Lung (tissue), 12 donors: ENCODE data around the gene FBXW2. TPM values are rescaled to one million over a fixed set of nuclear protein-coding genes. Genes with fewer than 3 reads are reported as not detected.

Experiments
- ATAC-seq: fragments of 200-7000 bp; cut with Tn5 transposase; one replicate; pipeline ENCODE4 v1.9.1; 2020; ENCODE audit warnings: moderate number of reproducible peaks; ENCODE audit not compliant: insufficient read depth, low FRiP score
- DNase-seq, 3 donors: peaks; one replicate each; pipeline ENCODE4 v3.0.0-alpha.2; 2013 to 2017
- H3K27ac ChIP-seq, 2 donors: one replicate each; pipeline ENCODE4 v1.5.1; 2013; ENCODE audit warnings: mild to moderate bottlenecking in 2 of 2, moderate library complexity in 2 of 2, control low read depth in 1 of 2, inconsistent platforms in 1 of 2, low read depth in 1 of 2, low read length in 1 of 2
- H3K27me3 ChIP-seq, 3 donors: one replicate each; pipeline ENCODE4 v1.5.1; 2013; ENCODE audit warnings: low read length in 2 of 3; ENCODE audit not compliant: control insufficient read depth in 3 of 3, insufficient read depth in 3 of 3
- H3K36me3 ChIP-seq, 4 donors: one replicate each; pipeline ENCODE4 v1.5.1; 2013; ENCODE audit warnings: low read length in 4 of 4, mild to moderate bottlenecking in 1 of 4, moderate library complexity in 1 of 4; ENCODE audit not compliant: control insufficient read depth in 4 of 4, insufficient read depth in 4 of 4
- H3K4me1 ChIP-seq, 5 donors: one replicate each; pipeline ENCODE4 v1.5.1; 2013; ENCODE audit warnings: low read length in 5 of 5, mild to moderate bottlenecking in 2 of 5, moderate library complexity in 1 of 5; ENCODE audit not compliant: control insufficient read depth in 5 of 5, insufficient read depth in 5 of 5
- H3K4me3 ChIP-seq: one replicate; pipeline ENCODE4 v1.5.1; 2013; ENCODE audit warnings: mild to moderate bottlenecking, control low read depth, moderate library complexity
- H3K9ac ChIP-seq, 2 donors: one replicate each; pipeline ENCODE4 v1.5.1; 2013; ENCODE audit warnings: low read length in 2 of 2, control low read depth in 1 of 2; ENCODE audit not compliant: insufficient read depth in 1 of 2
- H3K9me3 ChIP-seq, 4 donors: one replicate each; pipeline ENCODE4 v1.5.1; 2013; ENCODE audit warnings: low read length in 3 of 4, mild to moderate bottlenecking in 1 of 4, moderate library complexity in 1 of 4; ENCODE audit not compliant: control insufficient read depth in 4 of 4, insufficient read depth in 3 of 4
- WGBS, 2 donors: extraction: QIAGEN DNeasy Blood & Tissue Kit; methylation state at CpG; one replicate each; pipeline ENCODE4 v1.1.7; 2013; 5-methylcytosine and 5-hydroxymethylcytosine counted together
- polyA plus RNA-seq, 2 donors: library from polyadenylated mRNA; stranded (reverse); fragments of 200-250 nt; gene quantifications; one replicate each; pipeline ENCODE4 v1.2.1, GENCODE V29; 2013
- total RNA-seq, 2 donors: library from RNA; depleted of rRNA in 1 of 2; stranded (reverse); fragments of >200 nt in 1 of 2; gene quantifications; one replicate each; pipeline ENCODE4 v1.2.1, GENCODE V29; 2014 to 2021
- TF ChIP-seq, protein P1 (sequence below): IDR thresholded peaks from 2 replicates; pipeline ENCODE4 v1.5.1; 2012; ENCODE audit warnings: mild to moderate bottlenecking; ENCODE audit errors: control extremely low read depth, extremely low read depth
- donor health status: control.
- donor health status: control.
- donor health status: Bipolar disorder and iron deficiency.
- donor health status: healthy.
- donor health status: DM: yes; HTN: yes; CAD: no.

Gene FBXW2
- total and polyA plus RNA-seq, 4 donors: 12.9 to 86.5 (median 48.2) TPM

GRCh38 chr9:120729791-120730241 lies 63.4 kb downstream of the FBXW2 start:
- 20 to 40% methylated on average over 5 of the region's 5 CpGs for WGBS, 2 donors
- Histone ChIP-seq H3K27ac (peak overlapping the region in 1 of 2 donors; percentile 58), H3K4me3 (no peak overlapping the region), H3K9me3 (no peaks in the 10 kb centered on the region), H3K27me3 (no peaks in the 10 kb centered on the region), H3K36me3 (no peaks in the 10 kb centered on the region), H3K9ac (no peak overlapping the region), H3K4me1 (peaks cover 0 to 11% (median 4%) of the 10 kb centered on the region in 5 donors)
- ATAC-seq: no peak
- TF ChIP-seq, protein P1, sequence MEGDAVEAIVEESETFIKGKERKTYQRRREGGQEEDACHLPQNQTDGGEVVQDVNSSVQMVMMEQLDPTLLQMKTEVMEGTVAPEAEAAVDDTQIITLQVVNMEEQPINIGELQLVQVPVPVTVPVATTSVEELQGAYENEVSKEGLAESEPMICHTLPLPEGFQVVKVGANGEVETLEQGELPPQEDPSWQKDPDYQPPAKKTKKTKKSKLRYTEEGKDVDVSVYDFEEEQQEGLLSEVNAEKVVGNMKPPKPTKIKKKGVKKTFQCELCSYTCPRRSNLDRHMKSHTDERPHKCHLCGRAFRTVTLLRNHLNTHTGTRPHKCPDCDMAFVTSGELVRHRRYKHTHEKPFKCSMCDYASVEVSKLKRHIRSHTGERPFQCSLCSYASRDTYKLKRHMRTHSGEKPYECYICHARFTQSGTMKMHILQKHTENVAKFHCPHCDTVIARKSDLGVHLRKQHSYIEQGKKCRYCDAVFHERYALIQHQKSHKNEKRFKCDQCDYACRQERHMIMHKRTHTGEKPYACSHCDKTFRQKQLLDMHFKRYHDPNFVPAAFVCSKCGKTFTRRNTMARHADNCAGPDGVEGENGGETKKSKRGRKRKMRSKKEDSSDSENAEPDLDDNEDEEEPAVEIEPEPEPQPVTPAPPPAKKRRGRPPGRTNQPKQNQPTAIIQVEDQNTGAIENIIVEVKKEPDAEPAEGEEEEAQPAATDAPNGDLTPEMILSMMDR: no peak
- peak; percentile 21 to 57 (median 32) for DNase-seq

- no peaks in the 10 kb centered on the region for H3K27me3 ChIP-seq
- H3K27ac ChIP-seq: no peak overlapping the region
- no peak overlapping the region for H3K9ac ChIP-seq
- TF ChIP-seq, protein P1: no peak
- 83 to 84% methylated on average over 2 of the region's 2 CpGs for WGBS, 2 donors
- DNase-seq (no peak), ATAC-seq (no peak)
- H3K4me1 ChIP-seq: peaks cover 0 to 11% (median 3%) of the 10 kb centered on the region in 5 donors
- no peaks in the 10 kb centered on the region for H3K9me3 ChIP-seq
- no peaks in the 10 kb centered on the region for H3K36me3 ChIP-seq
- H3K4me3 ChIP-seq: no peak overlapping the region
Measured at GRCh38 chr9:120726484-120726883, 66.7 kb downstream of the FBXW2 start.

DNA sequence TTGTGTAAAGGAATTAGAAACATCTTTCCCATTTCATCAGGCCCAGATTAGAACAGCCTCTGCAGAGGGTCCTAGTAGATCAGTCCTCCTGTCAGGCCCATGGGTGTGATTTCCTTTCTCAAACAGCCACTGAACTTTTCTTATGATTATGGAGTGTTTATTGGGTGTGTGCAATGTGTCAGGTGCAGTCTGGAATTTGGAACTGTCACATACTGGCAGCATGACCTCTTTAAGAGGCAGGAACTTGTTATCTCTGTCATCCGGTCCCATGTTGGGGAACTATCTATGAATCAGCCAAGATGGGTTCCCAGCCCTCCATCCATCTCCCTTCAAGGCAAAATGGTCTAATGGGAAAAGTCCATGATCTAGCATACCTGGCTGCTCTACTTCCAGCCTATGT lies 67.3 kb downstream of the FBXW2 start:
- TF ChIP-seq, protein P1: no peak
- Histone ChIP-seq H3K27me3 (no peaks in the 10 kb centered on the region), H3K9me3 (no peaks in the 10 kb centered on the region), H3K9ac (no peak overlapping the region), H3K4me3 (no peak overlapping the region), H3K4me1 (peaks cover 0 to 11% (median under 1%) of the 10 kb centered on the region in 5 donors), H3K36me3 (no peaks in the 10 kb centered on the region), H3K27ac (no peak overlapping the region)
- ATAC-seq: no peak
- DNase-seq: no peak
- WGBS, 2 donors: 43 to 58% methylated on average over 1 of the region's 1 CpG
